ENCODE results near the gene PRSS8.
"Not testable (repeated sequence)": the region's sequence is repeated elsewhere in the genome, so short reads cannot be mapped to it uniquely, and the experiment has no call there.

The PRSS8 gene

GRCh38 chr16:31135535-31136286 lies at the start of gene PRSS8:
TSS of gene PRSS8 (minus strand) at chr16:31135727. CDS start at chr16:31135498, 229 bp downstream.
- H3K9me3 ChIP-seq (ENCODE audit: control insufficient read depth, insufficient read depth, low read length), result no peaks in the 10 kb centered on the region
- H3K9ac ChIP-seq (ENCODE audit: low read depth, low read length), result peak within 1 kb of the TSS; percentile 76
- H3K4me1 ChIP-seq (ENCODE audit: control insufficient read depth, insufficient read depth, low read length), result peaks cover 40% of the 10 kb centered on the region
- no peaks in the 10 kb centered on the region for H3K27me3 ChIP-seq (ENCODE audit: control insufficient read depth, insufficient read depth, low read length)
- H3K27ac ChIP-seq (ENCODE audit: low read depth, low read length), result peak within 1 kb of the TSS; percentile 91
- H3K36me3 ChIP-seq (ENCODE audit: control insufficient read depth, insufficient read depth, low read length), result peaks cover 25% of the 10 kb centered on the region
- H3K4me3 ChIP-seq (ENCODE audit: low read depth, low read length), result peak within 1 kb of the TSS; percentile 78

- Histone ChIP-seq H3K36me3 (ENCODE audit: control insufficient read depth, insufficient read depth, low read length) (peaks cover 87% of the 10 kb centered on the region), H3K27me3 (ENCODE audit: control insufficient read depth, insufficient read depth, low read length) (no peaks in the 10 kb centered on the region), H3K9me3 (ENCODE audit: control insufficient read depth, insufficient read depth, low read length) (no peaks in the 10 kb centered on the region), H3K4me3 (ENCODE audit: low read depth, low read length) (no peak overlapping the region), H3K9ac (ENCODE audit: low read depth, low read length) (no peak overlapping the region), H3K4me1 (ENCODE audit: control insufficient read depth, insufficient read depth, low read length) (peaks cover 6% of the 10 kb centered on the region; the same call in 1 of the 2 replicates), H3K27ac (ENCODE audit: low read depth, low read length) (no peak overlapping the region)
Measured at GRCh38 chr16:31184888-31185287, 49.4 kb upstream of the PRSS8 start.

- Histone ChIP-seq H3K27ac (ENCODE audit: low read depth, low read length) (no peak overlapping the region), H3K36me3 (ENCODE audit: control insufficient read depth, insufficient read depth, low read length) (peaks cover 75% of the 10 kb centered on the region), H3K4me3 (ENCODE audit: low read depth, low read length) (no peak overlapping the region), H3K9ac (ENCODE audit: low read depth, low read length) (no peak overlapping the region), H3K27me3 (ENCODE audit: control insufficient read depth, insufficient read depth, low read length) (no peaks in the 10 kb centered on the region), H3K4me1 (ENCODE audit: control insufficient read depth, insufficient read depth, low read length) (peaks cover 6% of the 10 kb centered on the region; the same call in 1 of the 2 replicates), H3K9me3 (ENCODE audit: control insufficient read depth, insufficient read depth, low read length) (no peaks in the 10 kb centered on the region)
Measured at GRCh38 chr16:31183432-31184428, 48.2 kb upstream of the PRSS8 start.

GRCh38 chr16:31182391-31182790 lies 46.9 kb upstream of the PRSS8 start:
- peak overlapping the region; percentile 40 for H3K9ac ChIP-seq (ENCODE audit: low read depth, low read length)
- peaks cover 6% of the 10 kb centered on the region; the same call in 1 of the 2 replicates for H3K4me1 ChIP-seq (ENCODE audit: control insufficient read depth, insufficient read depth, low read length)
- H3K4me3 ChIP-seq (ENCODE audit: low read depth, low read length), result peak overlapping the region; percentile 85
- no peaks in the 10 kb centered on the region for H3K9me3 ChIP-seq (ENCODE audit: control insufficient read depth, insufficient read depth, low read length)
- H3K36me3 ChIP-seq (ENCODE audit: control insufficient read depth, insufficient read depth, low read length), result peaks cover 62% of the 10 kb centered on the region
- no peak overlapping the region for H3K27ac ChIP-seq (ENCODE audit: low read depth, low read length)
- H3K27me3 ChIP-seq (ENCODE audit: control insufficient read depth, insufficient read depth, low read length), result no peaks in the 10 kb centered on the region

GRCh38 chr16:31181102-31181830 lies 45.7 kb upstream of the PRSS8 start:
- H3K4me1 ChIP-seq (ENCODE audit: control insufficient read depth, insufficient read depth, low read length), result peaks cover 6% of the 10 kb centered on the region; the same call in 1 of the 2 replicates
- peak overlapping the region; percentile 85 for H3K4me3 ChIP-seq (ENCODE audit: low read depth, low read length)
- H3K9ac ChIP-seq (ENCODE audit: low read depth, low read length), result peak overlapping the region; percentile 97
- H3K27ac ChIP-seq (ENCODE audit: low read depth, low read length), result peak overlapping the region; percentile 96
- no peaks in the 10 kb centered on the region for H3K9me3 ChIP-seq (ENCODE audit: control insufficient read depth, insufficient read depth, low read length)
- peaks cover 50% of the 10 kb centered on the region for H3K36me3 ChIP-seq (ENCODE audit: control insufficient read depth, insufficient read depth, low read length)
- H3K27me3 ChIP-seq (ENCODE audit: control insufficient read depth, insufficient read depth, low read length), result no peaks in the 10 kb centered on the region

GRCh38 chr16:31179747-31180459 lies 44.4 kb upstream of the PRSS8 start, which contains the start of gene FUS:
TSS of gene FUS (plus strand) at chr16:31180139. CDS start at chr16:31180215, 76 bp downstream.
- Histone ChIP-seq H3K4me1 (ENCODE audit: control insufficient read depth, insufficient read depth, low read length) (peaks cover 6% of the 10 kb centered on the region; the same call in 1 of the 2 replicates), H3K27me3 (ENCODE audit: control insufficient read depth, insufficient read depth, low read length) (no peaks in the 10 kb centered on the region)

GRCh38 chr16:31179219-31179746 lies 43.8 kb upstream of the PRSS8 start:
- Histone ChIP-seq H3K27me3 (ENCODE audit: control insufficient read depth, insufficient read depth, low read length) (no peaks in the 10 kb centered on the region), H3K27ac (ENCODE audit: low read depth, low read length) (peak overlapping the region; percentile 96), H3K9me3 (ENCODE audit: control insufficient read depth, insufficient read depth, low read length) (no peaks in the 10 kb centered on the region), H3K36me3 (ENCODE audit: control insufficient read depth, insufficient read depth, low read length) (peaks cover 32% of the 10 kb centered on the region), H3K4me3 (ENCODE audit: low read depth, low read length) (peak overlapping the region; percentile 85), H3K4me1 (ENCODE audit: control insufficient read depth, insufficient read depth, low read length) (peaks cover 6% of the 10 kb centered on the region; the same call in 1 of the 2 replicates), H3K9ac (ENCODE audit: low read depth, low read length) (peak overlapping the region; percentile 97)

More at GRCh38 chr16:31179747-31180459, 44.4 kb upstream of the PRSS8 start, which contains the start of gene FUS:
- peak within 1 kb of the TSS; percentile 97 for H3K9ac ChIP-seq (ENCODE audit: low read depth, low read length)
- peaks cover 37% of the 10 kb centered on the region for H3K36me3 ChIP-seq (ENCODE audit: control insufficient read depth, insufficient read depth, low read length)
- no peaks in the 10 kb centered on the region for H3K9me3 ChIP-seq (ENCODE audit: control insufficient read depth, insufficient read depth, low read length)
- peak within 1 kb of the TSS; percentile 96 for H3K27ac ChIP-seq (ENCODE audit: low read depth, low read length)
- peak within 1 kb of the TSS; percentile 85 for H3K4me3 ChIP-seq (ENCODE audit: low read depth, low read length)

GRCh38 chr16:31177136-31177535 lies 41.6 kb upstream of the PRSS8 start:
- Histone ChIP-seq H3K36me3 (ENCODE audit: control insufficient read depth, insufficient read depth, low read length) (peaks cover 11% of the 10 kb centered on the region), H3K4me1 (ENCODE audit: control insufficient read depth, insufficient read depth, low read length) (peaks cover under 1% of the 10 kb centered on the region; the same call in 1 of the 2 replicates), H3K9ac (ENCODE audit: low read depth, low read length) (no peak overlapping the region), H3K27me3 (ENCODE audit: control insufficient read depth, insufficient read depth, low read length) (no peaks in the 10 kb centered on the region), H3K27ac (ENCODE audit: low read depth, low read length) (no peak overlapping the region), H3K4me3 (ENCODE audit: low read depth, low read length) (no peak overlapping the region), H3K9me3 (ENCODE audit: control insufficient read depth, insufficient read depth, low read length) (no peaks in the 10 kb centered on the region)

- H3K4me1 ChIP-seq (ENCODE audit: control insufficient read depth, insufficient read depth, low read length); H3K27me3 ChIP-seq (ENCODE audit: control insufficient read depth, insufficient read depth, low read length); H3K9me3 ChIP-seq (ENCODE audit: control insufficient read depth, insufficient read depth, low read length); H3K36me3 ChIP-seq (ENCODE audit: control insufficient read depth, insufficient read depth, low read length); H3K9ac ChIP-seq (ENCODE audit: low read depth, low read length); H3K4me3 ChIP-seq (ENCODE audit: low read depth, low read length): not testable (repeated sequence)
- H3K27ac ChIP-seq (ENCODE audit: low read depth, low read length), result peak overlapping the region; percentile 21
Measured at GRCh38 chr16:31170048-31170447, 34.5 kb upstream of the PRSS8 start.

All from HUES48 (cell line).